IPS-15b (cell line): ENCODE measurements around the gene GLS.

Experiments used
- H3K27me3 ChIP-seq: one replicate; pipeline ENCODE4 v1.6.1; 2013; ENCODE audit warnings: low read length; ENCODE audit not compliant: control insufficient read depth, insufficient read depth
- H3K36me3 ChIP-seq: one replicate; pipeline ENCODE4 v1.6.1; 2013; ENCODE audit warnings: low read length; ENCODE audit not compliant: control insufficient read depth, insufficient read depth
- H3K4me1 ChIP-seq: one replicate; pipeline ENCODE4 v1.6.1; 2013; ENCODE audit warnings: mild to moderate bottlenecking, low read length; ENCODE audit not compliant: control insufficient read depth, insufficient read depth
- H3K4me3 ChIP-seq: one replicate; pipeline ENCODE4 v1.5.1; 2013; ENCODE audit warnings: low read depth, low read length
- H3K9ac ChIP-seq: one replicate; pipeline ENCODE4 v1.6.1; 2013; ENCODE audit warnings: low read depth, mild to moderate bottlenecking, low read length
- H3K9me3 ChIP-seq: one replicate; pipeline ENCODE4 v1.6.1; 2013; ENCODE audit warnings: mild to moderate bottlenecking, low read length; ENCODE audit not compliant: control insufficient read depth, insufficient read depth

Gene GLS

DNA sequence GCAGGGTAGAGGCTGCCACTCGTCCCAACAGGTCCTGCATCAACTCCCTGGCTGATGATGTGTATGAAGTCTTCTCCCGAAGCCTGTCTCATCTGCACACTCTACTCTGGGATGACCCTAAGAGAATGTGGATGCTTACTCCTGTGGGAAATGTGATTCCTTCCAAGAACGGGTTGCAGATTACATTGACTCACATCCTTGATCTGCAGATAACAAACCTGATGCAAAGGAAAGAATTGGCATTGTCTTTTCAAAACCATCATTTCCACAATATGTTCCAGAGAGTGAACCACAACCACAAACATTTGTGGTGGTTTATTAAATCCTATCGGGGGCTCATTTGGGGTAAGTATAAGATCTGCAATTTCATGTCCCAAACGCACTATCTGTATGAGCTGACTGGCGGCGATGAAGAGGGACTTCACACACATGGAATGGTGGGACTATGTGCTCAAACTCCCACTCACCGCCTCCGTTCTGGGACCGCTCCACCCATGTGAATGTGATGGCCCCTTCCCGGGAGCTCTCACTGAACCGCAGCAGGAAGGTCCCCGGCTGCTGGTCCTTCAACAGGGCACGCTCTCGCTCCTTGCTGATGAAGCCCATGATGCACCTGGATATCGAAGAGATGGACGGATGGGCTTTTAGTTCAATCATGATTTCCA is 97.9 kb downstream of the GLS start:
- H3K4me1 ChIP-seq: no peaks in the 10 kb centered on the region
- peaks cover 31% of the 10 kb centered on the region for H3K36me3 ChIP-seq
- H3K27me3 ChIP-seq: no peaks in the 10 kb centered on the region
- no peaks in the 10 kb centered on the region for H3K9me3 ChIP-seq
- H3K4me3 ChIP-seq: no peak overlapping the region
- H3K9ac ChIP-seq: no peak overlapping the region

DNA sequence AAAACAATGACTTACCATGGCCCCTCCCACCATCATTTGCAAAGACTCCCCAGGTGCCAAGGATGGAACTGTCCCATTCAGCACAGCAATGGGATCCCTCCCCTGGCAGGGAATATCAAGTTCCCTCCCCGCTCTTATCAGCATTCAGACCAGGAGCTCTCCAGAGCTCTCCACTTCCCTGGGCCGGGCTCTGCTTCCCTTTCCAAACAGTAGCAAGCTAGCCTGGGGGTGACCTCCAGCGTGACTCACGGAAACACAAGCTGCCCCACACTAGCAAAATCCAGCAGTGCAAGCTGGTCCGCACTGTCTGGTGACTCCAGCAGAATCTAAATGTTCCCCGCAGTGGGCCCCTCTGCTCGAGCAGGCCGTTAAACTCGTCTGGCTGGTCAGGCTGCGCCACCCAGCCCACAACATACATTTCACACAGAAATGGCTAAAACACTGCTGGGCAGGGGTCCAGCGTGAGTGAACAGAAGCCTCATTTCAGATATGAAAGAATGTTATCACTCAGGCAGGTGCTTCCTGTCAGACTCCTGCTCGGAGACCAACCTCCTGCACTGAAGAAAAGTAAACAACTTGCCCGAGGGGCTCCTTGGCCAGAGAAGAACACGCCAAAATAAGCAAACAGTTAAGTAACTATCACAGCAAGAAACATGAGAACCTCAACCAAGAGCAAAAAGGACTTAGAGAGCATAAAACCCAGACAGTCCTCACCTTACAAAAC is 99.4 kb downstream of the GLS start:
- Histone ChIP-seq H3K9me3 (no peaks in the 10 kb centered on the region), H3K4me1 (no peaks in the 10 kb centered on the region), H3K27me3 (no peaks in the 10 kb centered on the region), H3K9ac (no peak overlapping the region), H3K36me3 (peaks cover 32% of the 10 kb centered on the region), H3K4me3 (no peak overlapping the region)

DNA sequence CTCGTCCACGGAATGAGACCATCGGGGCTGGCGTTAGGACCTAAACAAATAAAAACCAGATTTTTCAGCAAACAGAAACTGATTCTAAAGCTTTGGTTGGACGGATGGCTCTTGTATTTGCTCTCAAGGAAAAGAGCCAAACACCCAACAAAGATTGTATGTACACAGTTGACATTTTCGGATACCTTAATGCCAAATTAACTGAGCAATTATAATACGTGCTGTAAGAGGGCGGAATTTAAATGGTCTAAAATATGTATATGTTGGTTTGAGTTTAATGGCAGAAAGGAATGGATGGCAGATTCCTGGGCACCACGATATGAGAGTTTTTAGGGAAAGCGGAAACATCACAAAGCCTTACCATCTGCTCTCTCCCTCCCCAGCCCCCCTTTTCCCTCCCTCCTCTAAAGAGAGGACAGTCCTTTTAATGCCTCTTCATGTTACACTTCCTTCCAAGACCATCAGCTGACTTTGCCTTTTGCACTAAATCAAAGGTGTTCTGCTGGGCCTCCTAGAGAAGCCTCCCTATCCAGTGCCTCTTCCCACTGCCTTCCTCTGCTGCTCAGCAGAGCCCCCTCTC is 100.1 kb downstream of the GLS start:
- Histone ChIP-seq H3K9me3 (no peaks in the 10 kb centered on the region), H3K27me3 (no peaks in the 10 kb centered on the region), H3K9ac (no peak overlapping the region), H3K4me1 (no peaks in the 10 kb centered on the region), H3K36me3 (peaks cover 33% of the 10 kb centered on the region), H3K4me3 (no peak overlapping the region)

GRCh38 chr2:190981333-190981732 is 100.7 kb downstream of the GLS start:
- Histone ChIP-seq H3K9me3 (no peaks in the 10 kb centered on the region), H3K36me3 (peaks cover 38% of the 10 kb centered on the region), H3K27me3 (no peaks in the 10 kb centered on the region), H3K9ac (no peak overlapping the region), H3K4me1 (no peaks in the 10 kb centered on the region), H3K4me3 (no peak overlapping the region)

- Histone ChIP-seq H3K36me3 (peaks cover 36% of the 10 kb centered on the region), H3K27me3 (no peaks in the 10 kb centered on the region), H3K9me3 (no peaks in the 10 kb centered on the region), H3K4me1 (no peaks in the 10 kb centered on the region), H3K9ac (no peak overlapping the region), H3K4me3 (no peak overlapping the region)
Measured at GRCh38 chr2:190981733-190982132, 101.1 kb downstream of the GLS start.

DNA sequence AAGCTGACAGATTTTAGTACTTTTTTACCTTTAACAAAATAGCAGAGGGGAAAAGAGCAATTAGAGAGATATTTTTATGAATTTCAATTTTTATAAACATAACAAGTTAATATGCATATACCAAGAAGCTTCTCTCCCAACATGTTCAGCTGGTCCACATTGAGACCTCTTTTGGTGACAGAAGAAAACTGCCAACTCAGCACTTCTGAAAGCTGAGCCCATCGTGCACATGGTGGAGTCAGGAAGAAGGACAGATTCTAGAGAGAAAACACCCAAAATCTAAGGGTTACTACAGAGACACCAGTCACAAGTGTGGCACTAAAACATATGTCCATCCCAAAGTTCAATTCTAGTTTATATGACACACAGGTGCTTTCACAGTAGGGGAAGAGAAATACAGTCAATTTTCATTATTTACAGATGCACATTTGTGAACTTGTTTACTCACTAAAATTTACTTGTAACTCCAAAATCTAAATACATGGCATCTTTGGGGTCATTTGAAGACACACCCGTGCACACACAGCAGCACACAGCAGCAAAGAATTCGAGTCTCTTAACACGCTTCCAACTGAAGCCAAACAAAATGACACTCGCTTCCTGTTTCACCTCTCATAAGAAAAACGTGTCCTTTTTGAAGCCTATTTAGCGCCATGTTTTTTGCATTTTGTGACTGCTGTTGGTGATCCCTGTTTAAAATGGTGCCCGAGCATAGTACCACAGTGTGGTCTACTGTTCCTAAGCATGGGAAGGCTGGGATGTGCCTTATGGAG is 101.8 kb downstream of the GLS start:
- peaks cover 35% of the 10 kb centered on the region for H3K36me3 ChIP-seq
- no peak overlapping the region for H3K9ac ChIP-seq
- H3K4me1 ChIP-seq: no peaks in the 10 kb centered on the region
- H3K9me3 ChIP-seq: no peaks in the 10 kb centered on the region
- no peaks in the 10 kb centered on the region for H3K27me3 ChIP-seq
- no peak overlapping the region for H3K4me3 ChIP-seq

DNA sequence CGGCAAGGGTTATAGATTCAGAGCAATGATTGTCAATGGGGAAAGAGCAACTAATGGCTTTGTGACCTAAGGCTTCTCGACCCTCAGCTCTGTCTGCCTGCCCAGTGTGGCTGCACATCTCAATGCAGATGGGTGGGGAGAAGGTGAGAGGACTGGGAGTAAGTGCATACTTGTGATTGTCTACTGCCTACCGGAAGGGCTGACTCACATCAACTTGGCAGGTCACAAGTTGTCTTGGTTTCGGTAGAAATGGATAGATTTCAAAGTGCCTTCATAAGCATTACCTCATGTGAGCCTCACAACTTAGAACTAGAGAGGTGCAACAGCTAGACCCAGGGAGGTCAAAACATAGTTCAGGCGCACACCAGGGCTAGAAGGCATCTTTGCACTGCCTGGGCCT is 104.0 kb downstream of the GLS start:
- H3K36me3 ChIP-seq: peaks cover 32% of the 10 kb centered on the region
- no peak overlapping the region for H3K9ac ChIP-seq
- no peak overlapping the region for H3K4me3 ChIP-seq
- no peaks in the 10 kb centered on the region for H3K9me3 ChIP-seq
- H3K27me3 ChIP-seq: no peaks in the 10 kb centered on the region
- no peaks in the 10 kb centered on the region for H3K4me1 ChIP-seq

DNA sequence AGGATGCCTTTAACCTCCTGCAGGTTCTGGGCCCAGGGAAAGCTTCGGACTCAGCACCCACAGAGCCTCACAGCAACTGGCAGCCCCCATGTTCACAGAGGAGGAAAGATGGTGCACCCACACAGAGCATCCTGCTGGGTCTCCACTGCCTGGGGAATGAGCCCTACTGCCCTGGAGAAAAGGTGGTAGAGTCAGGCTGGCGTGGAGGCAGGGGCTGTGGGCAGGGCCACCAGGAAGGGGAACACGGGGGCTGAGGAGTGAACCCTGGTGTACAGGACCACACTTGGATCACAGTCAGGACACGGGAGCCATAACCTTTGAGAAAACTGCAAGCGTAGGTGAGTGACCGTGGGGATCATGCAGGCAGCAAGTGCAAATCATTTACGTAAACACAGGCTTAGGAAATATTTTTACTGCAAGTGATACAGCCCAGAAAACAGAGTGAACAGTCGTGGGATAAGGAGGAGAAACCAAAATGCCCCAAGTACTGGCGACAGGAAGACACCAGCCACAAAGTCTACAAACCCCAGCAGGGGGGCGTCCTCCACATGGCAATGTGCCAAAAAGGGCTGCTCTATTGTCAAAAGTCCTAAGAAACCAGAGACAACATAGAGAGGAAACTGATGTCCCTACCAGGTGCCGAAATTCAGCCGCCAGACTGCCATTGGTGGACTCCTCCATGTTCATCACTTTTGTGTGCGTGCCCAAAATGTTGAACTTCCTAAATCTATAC is 105.8 kb downstream of the GLS start:
- Histone ChIP-seq H3K9me3 (no peaks in the 10 kb centered on the region), H3K27me3 (no peaks in the 10 kb centered on the region), H3K9ac (no peak overlapping the region), H3K4me1 (no peaks in the 10 kb centered on the region), H3K4me3 (no peak overlapping the region), H3K36me3 (peaks cover 37% of the 10 kb centered on the region)

DNA sequence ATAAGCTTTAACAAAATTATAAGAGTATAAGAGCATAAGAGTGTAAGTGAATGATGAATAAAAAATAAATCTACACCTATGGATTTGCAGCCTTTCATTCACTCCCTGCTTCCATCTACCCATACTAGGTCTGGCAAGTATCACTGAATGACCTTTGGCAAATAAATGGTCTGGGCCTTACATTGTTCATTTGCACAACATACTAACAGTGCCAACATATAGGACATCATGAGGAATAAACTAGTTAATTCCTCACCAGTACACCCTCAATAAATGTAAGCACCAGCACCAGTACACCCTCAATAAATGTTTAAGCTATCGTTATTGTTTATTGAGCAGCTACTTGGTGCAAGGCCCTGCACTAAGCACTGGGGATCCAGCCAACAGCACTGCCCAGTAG is 106.5 kb downstream of the GLS start:
- Histone ChIP-seq H3K4me1 (no peaks in the 10 kb centered on the region), H3K27me3 (no peaks in the 10 kb centered on the region), H3K4me3 (no peak overlapping the region), H3K9ac (no peak overlapping the region), H3K9me3 (no peaks in the 10 kb centered on the region), H3K36me3 (peaks cover 34% of the 10 kb centered on the region)

DNA sequence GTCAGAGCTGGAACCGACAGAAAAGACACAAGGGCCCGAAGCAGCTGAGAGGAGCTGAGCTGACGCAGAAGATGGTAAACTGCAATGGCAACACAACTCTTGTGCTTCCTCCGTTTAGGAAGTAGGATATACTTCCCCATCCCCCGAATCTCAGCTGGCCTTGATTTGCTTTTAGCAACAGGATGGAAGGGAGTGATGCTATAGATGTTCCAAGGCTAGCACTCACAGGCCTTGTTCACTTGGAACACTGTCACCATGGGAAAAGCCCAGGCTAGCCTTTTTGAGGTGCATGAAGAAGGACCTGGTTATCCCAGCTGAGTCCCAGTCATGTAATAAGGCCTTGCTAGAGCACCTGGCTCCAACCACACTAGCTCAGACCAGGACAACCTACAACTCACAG is 107.3 kb downstream of the GLS start:
- no peak overlapping the region for H3K4me3 ChIP-seq
- no peaks in the 10 kb centered on the region for H3K27me3 ChIP-seq
- H3K36me3 ChIP-seq: peaks cover 30% of the 10 kb centered on the region
- no peaks in the 10 kb centered on the region for H3K9me3 ChIP-seq
- H3K4me1 ChIP-seq: no peaks in the 10 kb centered on the region
- H3K9ac ChIP-seq: no peak overlapping the region

DNA sequence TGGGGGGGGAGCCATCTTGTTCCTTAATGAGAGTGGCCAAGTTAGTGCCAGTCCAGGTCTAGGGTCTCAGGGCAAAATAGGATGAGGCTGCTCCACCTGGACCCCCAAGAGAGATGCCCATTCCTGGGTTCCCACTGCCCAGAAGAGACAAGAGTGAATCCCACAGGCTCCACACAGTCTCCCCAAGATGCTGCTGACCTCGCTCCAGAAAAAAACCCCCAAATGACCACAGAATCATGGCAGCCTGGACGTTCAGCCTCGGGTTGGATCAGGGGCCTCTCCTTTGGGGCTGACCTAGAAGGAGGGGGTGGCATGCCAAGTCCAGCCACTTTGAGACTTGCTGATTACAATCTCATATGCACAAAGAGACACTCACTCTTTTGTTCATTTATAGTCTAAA is 108.3 kb downstream of the GLS start:
- H3K4me3 ChIP-seq: no peak overlapping the region
- H3K27me3 ChIP-seq: no peaks in the 10 kb centered on the region
- H3K9ac ChIP-seq: no peak overlapping the region
- H3K36me3 ChIP-seq: peaks cover 30% of the 10 kb centered on the region
- H3K9me3 ChIP-seq: no peaks in the 10 kb centered on the region
- H3K4me1 ChIP-seq: no peaks in the 10 kb centered on the region
